ENCODE measurements around the gene OR5T1. TPM values are rescaled to one million over a fixed set of nuclear protein-coding genes. Genes with fewer than 3 reads are reported as not detected.

Gene OR5T1
- not detected for total RNA-seq
- total RNA-seq (2013), result not detected

GRCh38 chr11:56273854-56274253 lies at the start of gene OR5T1:
OR5T1 (plus strand) TSS chr11:56274154; CDS start chr11:56275639, 1,485 bp downstream.
- Histone ChIP-seq H3K36me3 (ENCODE audit: control insufficient read depth, insufficient read depth, low read length) (no peaks in the 10 kb centered on the region), H3K4me3 (ENCODE audit: low read length) (no peak within 1 kb of the TSS), H3K4me1 (ENCODE audit: control insufficient read depth, insufficient read depth, low read length) (no peaks in the 10 kb centered on the region), H3K9me3 (ENCODE audit: control insufficient read depth, insufficient read depth, low read length) (no peaks in the 10 kb centered on the region), H3K27ac (ENCODE audit: low read length) (no peak within 1 kb of the TSS), H3K27me3 (ENCODE audit: control insufficient read depth, insufficient read depth, low read length) (no peaks in the 10 kb centered on the region)
- Mint-ChIP-seq H3K4me1 (no peaks in the 10 kb centered on the region), H3K36me3 (no peaks in the 10 kb centered on the region), H3K27ac (no peak within 1 kb of the TSS), H3K27me3 (ENCODE audit: low read depth in 2 of 2) (no peaks in the 10 kb centered on the region), H3K9me3 (peaks cover 13 to 29% of the 10 kb centered on the region in 2 donors), H3K4me3 (no peak within 1 kb of the TSS)
- intact Hi-C loops (cut with micrococcal nuclease), result no loop called here
- ATAC-seq (no peak), DNase-seq (no peak)
- TF ChIP-seq CTCF (IDR thresholded peaks at IDR 0.05), result no peak

- Mint-ChIP-seq H3K27me3 (ENCODE audit: low read depth in 2 of 2) (no peaks in the 10 kb centered on the region), H3K36me3 (peaks cover 20% of the 10 kb centered on the region), H3K4me1 (no peaks in the 10 kb centered on the region), H3K9me3 (peaks cover 7 to 16% of the 10 kb centered on the region in 2 donors), H3K27ac (no peak within 1 kb of the TSS), H3K4me3 (no peak within 1 kb of the TSS)
- no peaks in the 10 kb centered on the region for H3K27me3 ChIP-seq (ENCODE audit: control insufficient read depth, insufficient read depth, low read length)
- no peak for ATAC-seq
- no peak within 1 kb of the TSS for H3K4me3 ChIP-seq (ENCODE audit: low read length)
- intact Hi-C loops (cut with micrococcal nuclease), result no loop called here
- WGBS (ENCODE audit: insufficient coverage), result no CpG with 5 or more reads among the region's 1 CpG
- H3K9me3 ChIP-seq (ENCODE audit: control insufficient read depth, insufficient read depth, low read length), result peaks cover 6% of the 10 kb centered on the region
- no peaks in the 10 kb centered on the region for H3K4me1 ChIP-seq (ENCODE audit: control insufficient read depth, insufficient read depth, low read length)
- H3K36me3 ChIP-seq (ENCODE audit: control insufficient read depth, insufficient read depth, low read length), result no peaks in the 10 kb centered on the region
- no peak for DNase-seq
- no peak for TF ChIP-seq CTCF (IDR thresholded peaks at IDR 0.05)
- H3K27ac ChIP-seq (ENCODE audit: low read length), result no peak within 1 kb of the TSS
These were observed 39.8 kb upstream of the OR5T1 start, which contains the start of gene OR5T2 for GRCh38 chr11:56234155-56234554. OR5T2 (minus strand) TSS chr11:56234255; CDS start chr11:56233062, 1,193 bp downstream.

GRCh38 chr11:56251954-56252353 lies 22.0 kb upstream of the OR5T1 start, which contains the start of gene OR5T3:
OR5T3 (plus strand) TSS chr11:56252254; CDS start chr11:56252254, 0 bp downstream.
- TF ChIP-seq CTCF (IDR thresholded peaks at IDR 0.05), result no peak
- Mint-ChIP-seq H3K4me1 (no peaks in the 10 kb centered on the region), H3K27ac (no peak within 1 kb of the TSS), H3K27me3 (ENCODE audit: low read depth in 2 of 2) (no peaks in the 10 kb centered on the region), H3K9me3 (peaks cover 9 to 27% of the 10 kb centered on the region in 2 donors), H3K4me3 (no peak within 1 kb of the TSS), H3K36me3 (peaks cover 13% of the 10 kb centered on the region)
- no peaks in the 10 kb centered on the region for H3K36me3 ChIP-seq (ENCODE audit: control insufficient read depth, insufficient read depth, low read length)
- no peak within 1 kb of the TSS for H3K4me3 ChIP-seq (ENCODE audit: low read length)
- no peaks in the 10 kb centered on the region for H3K27me3 ChIP-seq (ENCODE audit: control insufficient read depth, insufficient read depth, low read length)
- no peaks in the 10 kb centered on the region for H3K4me1 ChIP-seq (ENCODE audit: control insufficient read depth, insufficient read depth, low read length)
- H3K9me3 ChIP-seq (ENCODE audit: control insufficient read depth, insufficient read depth, low read length), result no peaks in the 10 kb centered on the region
- DNase-seq (no peak), ATAC-seq (no peak)
- intact Hi-C loops (cut with micrococcal nuclease), result no loop called here
- H3K27ac ChIP-seq (ENCODE audit: low read length), result no peak within 1 kb of the TSS

- H3K4me3 Mint-ChIP-seq, result no peak overlapping the region
- H3K36me3 Mint-ChIP-seq, result peaks cover 10% of the 10 kb centered on the region
- intact Hi-C loops (cut with micrococcal nuclease), result no loop called here
- 76% methylated on average over 3 of the region's 3 CpGs for WGBS (ENCODE audit: insufficient coverage)
- H3K27me3 Mint-ChIP-seq (ENCODE audit: low read depth in 2 of 2), result no peaks in the 10 kb centered on the region
- no peaks in the 10 kb centered on the region for H3K4me1 Mint-ChIP-seq
- Histone ChIP-seq H3K4me3 (ENCODE audit: low read length) (no peak overlapping the region), H3K4me1 (ENCODE audit: control insufficient read depth, insufficient read depth, low read length) (no peaks in the 10 kb centered on the region), H3K27ac (ENCODE audit: low read length) (no peak overlapping the region), H3K27me3 (ENCODE audit: control insufficient read depth, insufficient read depth, low read length) (no peaks in the 10 kb centered on the region), H3K9me3 (ENCODE audit: control insufficient read depth, insufficient read depth, low read length) (peaks cover 3% of the 10 kb centered on the region), H3K36me3 (ENCODE audit: control insufficient read depth, insufficient read depth, low read length) (no peaks in the 10 kb centered on the region)
- DNase-seq (no peak), ATAC-seq (no peak)
- H3K27ac Mint-ChIP-seq, result no peak overlapping the region
- H3K9me3 Mint-ChIP-seq, result peaks cover 13 to 37% of the 10 kb centered on the region in 2 donors
- no peak for TF ChIP-seq CTCF (IDR thresholded peaks at IDR 0.05)
These were observed 2.9 kb upstream of the OR5T1 start for GRCh38 chr11:56271092-56271491.
